GM18867 (cell line): ENCODE data around the gene ASB6.
"Not testable (repeated sequence)": the region's sequence is repeated elsewhere in the genome, so short reads cannot be mapped to it uniquely, and the experiment has no call there.

ENCODE experiments used
- ATAC-seq: cut with Tn5 transposase; IDR thresholded peaks from one replicate; pipeline ENCODE4 v1.9.1; 2021; ENCODE audit warnings: mild to moderate bottlenecking, moderate library complexity; ENCODE audit not compliant: unreplicated experiment

ASB6 gene

DNA sequence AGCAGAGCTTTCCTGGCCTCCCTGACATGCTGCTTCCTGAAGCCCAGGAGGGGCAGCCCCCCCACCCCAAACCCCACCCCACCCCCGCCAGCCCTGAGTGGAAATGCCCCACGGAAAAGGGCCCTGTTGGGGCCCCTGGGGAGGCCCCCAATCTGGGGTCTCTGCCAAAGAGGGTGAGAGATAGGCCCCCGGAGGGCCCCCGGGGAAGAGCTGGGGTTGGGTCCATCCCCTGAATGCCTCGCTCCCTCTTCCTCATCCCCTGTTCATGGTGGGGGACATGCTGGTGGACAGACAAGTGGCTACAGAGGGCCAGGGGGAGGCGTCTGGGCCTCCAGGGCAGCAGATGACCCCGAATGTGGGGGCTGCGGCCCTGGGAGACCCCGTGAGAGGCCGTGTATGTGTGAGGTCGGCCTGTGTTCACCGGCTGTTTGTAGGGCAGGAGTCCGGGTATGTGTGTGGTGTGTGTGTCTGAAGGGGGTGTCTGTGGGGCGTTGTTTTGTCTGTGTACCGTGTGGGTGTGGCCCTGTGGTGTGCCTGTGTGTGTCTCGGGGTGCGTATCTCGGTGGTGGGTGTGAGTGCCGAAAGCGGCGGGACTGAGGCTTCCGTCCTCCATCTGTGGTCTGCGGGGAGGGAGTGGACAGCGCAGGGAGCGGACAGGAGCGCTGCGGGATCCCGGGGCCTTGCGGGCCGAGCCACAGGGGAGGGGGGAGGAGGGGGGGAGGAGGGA, 32.3 kb downstream of the ASB6 start:
- no peak for ATAC-seq

DNA sequence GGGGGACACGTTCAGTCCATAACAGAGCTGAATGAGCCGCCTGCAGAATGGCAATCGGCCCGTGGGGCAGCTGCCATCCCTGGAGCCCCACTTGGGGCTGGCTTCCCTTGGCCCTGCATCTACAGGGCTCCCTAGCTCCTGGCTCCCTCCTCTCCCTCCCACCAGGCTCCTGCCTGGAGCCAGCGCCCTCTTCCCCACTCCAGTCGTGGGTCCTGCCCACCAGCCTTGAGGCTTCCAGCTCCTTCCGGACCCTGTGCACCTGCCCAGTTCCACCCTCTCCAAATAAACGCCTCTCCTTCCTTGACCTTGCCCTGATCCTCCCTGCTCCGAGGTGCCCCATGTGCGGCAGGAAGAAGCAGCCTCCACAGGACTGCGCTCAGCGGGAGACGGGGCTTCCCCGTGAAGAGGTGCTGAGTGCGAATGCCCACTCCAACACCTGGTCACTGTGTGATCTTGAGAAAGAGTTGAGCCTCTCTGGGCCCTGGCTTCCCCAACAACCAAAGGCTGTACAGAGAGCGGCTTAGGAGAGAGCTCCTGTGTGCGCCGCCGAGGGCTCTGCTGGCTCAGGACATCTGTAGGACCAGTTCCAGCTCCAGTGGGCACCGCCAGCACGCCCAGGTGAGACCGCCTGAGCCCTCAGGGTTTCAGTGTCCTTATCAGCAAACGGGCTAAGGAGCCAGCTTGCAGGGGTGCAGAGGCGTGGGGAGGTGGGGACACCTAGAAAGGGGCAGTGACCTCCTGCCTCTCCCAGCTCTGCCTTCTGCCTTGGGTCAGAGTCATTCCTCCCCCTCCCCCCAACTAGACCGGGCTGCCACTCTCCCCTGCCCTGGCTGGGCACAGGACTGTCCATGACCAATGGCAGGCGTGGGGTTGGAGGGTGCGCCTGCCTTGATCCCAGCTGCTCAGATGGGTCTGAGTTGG, 33.1 kb downstream of the ASB6 start:
- ATAC-seq, result no peak

DNA sequence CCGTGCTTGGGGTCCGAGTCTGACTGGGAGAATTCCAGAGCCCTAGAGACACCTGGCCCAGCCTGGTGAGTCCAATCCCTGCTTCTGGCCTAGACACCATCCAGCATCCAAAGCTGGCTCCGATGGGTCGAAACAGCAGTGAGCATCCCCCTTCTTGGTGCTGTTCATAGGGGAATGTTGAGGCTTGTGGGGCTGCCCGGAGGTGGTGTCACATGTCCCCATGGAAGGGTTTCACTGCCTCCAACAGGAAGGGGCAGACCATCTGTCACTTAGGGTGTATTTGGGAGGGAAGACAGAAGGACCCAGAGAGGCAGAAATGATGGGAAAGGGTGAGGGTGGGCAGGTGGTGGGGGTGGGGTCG, 34.9 kb downstream of the ASB6 start:
- ATAC-seq, result no peak

DNA sequence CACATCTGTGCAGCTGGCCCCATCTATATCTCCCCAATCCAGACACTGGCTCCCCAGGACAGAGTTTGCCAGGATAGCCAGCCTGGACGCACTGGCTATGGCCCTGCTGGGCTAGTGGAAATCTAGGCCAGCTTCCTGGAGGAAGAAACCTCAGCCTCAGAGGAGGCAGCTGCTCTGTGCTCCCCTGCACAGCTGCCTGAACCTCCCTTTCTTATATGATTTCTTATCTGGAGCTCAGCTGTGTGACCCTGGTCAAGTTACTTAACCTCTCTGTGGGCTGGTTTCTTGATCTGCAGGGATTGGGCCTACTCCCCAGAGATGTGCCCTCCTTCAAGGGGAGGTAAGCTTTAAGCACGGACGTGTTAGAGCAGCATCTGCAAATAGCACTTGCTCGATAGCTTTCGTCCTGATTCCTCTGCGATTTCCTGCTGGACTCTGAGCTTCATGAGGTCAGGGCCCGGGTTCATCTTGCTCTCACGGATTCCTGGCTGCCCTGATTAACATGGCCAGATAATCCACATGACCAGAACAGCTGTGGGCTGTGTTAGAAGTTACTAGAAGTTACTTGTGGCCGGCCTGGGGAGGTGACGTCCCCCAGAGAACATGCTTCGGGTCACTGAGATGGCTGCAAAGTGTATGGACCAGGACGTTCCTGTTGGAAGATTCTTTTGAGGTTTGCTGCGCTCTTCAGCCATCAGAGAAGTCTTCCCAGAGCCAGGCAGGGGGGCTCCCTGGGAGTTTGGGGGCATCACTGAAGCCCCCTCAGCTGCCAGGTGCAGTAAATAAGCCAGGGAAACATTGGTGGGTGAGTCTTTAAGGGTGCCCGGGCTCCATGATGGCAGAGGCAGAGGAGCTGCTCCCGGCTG, 35.6 kb downstream of the ASB6 start:
- ATAC-seq, result no peak

DNA sequence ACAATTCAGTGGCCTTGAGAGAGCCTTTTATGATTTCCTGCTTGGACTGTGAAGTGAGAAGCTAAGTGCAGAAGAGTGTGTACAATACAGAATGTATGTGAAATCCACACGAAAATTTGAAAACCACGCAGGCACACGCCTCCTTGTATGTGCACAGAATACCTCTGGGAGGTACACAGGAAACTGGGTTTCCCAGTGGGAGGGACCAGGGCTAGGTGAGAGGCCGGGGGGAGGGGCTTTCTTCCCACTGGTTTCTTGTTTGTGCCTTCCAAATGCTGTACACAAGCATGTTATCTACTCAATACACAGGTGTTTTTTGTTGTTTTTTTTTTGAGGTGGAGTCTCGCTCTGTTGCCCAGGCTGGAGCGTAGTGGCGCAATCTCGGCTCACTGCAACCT, 37.2 kb downstream of the ASB6 start:
- ATAC-seq, result no peak

DNA sequence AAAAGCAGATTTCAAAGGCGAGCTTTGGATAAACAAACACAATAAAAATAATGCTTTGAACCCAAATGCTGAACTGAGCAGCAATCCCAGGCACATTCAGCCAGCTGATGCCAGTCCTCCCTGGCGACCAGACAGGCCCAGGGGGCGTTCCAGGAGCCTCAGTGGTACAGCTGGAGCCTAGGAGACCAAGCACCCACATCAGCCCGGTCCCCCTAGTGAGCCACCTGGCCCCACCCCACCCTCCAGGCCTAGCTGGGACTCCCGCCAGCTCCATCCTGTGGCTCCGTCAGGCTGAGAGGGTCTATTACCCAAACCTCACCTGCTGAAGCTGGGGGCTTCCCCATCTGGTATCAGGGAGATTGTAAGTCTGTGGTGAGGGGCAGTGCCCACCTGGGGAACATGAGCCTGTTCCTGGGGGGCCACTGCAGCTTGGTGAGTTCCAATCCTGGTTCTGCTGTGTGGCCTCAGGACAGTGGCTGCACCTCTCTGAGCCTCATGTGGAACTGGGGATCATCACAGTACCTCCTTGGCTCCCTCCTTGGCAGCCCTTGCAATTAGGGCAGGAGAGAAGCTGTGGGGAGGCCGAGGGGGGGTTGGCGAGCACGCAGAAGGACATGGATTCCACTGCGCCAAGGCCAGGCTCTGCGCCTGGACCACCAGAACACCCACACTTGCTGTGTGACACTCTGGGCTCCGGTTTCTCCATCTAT, 37.7 kb downstream of the ASB6 start:
- no peak for ATAC-seq

DNA sequence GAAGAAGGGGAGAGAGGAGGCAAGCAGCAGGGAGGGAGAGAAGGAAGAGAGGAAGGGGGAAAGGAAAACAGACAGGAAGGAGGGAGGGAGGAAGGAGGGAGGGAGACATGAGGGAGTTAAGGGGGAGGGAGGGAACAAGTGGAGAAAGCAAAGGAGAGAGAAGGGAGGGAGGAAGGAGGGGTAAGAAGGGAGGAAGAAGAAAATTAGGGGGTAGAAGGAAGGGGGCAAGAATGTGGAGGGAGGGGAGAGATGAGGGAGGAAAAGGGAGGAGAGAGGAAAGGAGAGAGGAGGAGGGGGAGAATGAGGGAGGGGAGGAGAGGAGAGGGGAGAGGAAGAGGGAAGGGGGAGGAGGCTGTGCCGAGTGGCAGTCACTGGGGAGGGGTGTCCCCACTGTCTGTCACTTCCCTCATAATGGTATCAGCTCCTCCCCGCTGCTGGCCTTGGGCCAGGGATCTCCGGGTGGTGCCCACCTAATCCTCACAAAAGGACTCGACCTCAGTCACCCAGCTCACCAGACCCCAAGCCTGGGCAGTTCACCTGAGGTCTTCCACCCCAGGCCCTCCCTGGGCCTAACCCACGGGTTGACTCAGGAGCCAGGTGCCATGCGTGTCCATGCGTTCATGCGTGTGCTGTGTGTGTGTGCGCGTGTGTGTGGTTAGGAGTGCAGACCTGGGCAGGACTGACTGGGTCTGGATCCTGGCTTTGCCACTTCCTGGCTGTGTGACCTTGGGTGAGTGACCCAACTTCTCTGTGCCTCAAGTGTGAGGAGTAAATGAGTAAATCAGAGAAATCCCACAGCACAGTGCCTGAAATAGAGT, 39.1 kb downstream of the ASB6 start:
- ATAC-seq, result no peak

DNA sequence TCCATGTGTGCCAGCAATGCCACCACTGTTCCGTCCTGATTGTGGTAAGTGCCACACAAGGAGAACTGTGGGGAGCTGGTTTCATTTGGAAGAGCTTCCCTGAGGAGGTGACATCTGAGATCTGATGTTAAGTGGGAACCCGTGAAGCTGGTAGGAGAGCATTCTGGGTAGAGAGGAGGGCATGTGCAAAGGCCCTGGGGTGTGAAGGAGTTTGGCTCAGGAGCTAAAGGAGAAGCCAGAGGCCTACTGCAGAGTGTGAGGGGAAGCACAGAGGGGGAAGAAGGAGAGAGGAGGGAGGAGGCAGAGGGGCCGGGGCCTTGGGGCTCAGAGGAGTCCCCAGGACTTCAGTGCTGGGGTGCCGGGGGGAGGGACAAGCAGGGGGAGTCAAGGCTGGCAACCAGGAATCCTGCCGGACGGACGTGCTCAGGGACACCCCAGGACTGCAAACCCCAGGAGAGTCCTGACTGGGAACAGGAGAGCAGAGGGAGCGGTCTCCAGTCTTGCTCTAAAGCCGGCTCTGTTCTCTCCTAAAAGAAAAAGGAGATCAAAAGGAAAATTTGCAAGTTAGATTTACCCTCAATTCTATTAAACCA, 40.8 kb downstream of the ASB6 start:
- no peak for ATAC-seq

DNA sequence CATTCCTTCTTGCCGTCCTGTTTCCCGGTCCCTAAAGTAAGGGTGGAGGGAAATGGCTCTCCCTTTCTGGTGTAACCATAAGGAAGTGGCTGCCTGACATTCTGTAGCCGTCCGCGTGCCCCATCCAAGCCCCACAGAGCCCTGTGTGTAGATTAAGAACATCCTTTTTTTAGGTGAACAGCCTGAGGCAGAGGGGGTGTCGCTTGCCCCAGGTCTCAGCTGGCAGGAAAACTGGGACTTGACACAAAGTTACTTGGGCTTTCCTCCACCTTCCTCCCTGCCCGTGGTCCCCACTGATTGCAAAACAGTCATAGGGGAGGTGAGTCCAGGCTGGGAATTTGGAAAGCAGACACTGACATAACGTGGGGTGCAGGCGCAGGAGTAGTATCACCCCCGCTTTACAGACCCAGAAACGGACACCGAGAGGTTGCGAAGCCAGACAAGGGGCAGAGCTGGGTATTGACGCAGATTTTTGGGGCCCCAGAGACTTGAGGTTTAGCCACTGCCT, 43.8 kb downstream of the ASB6 start:
- no peak for ATAC-seq

DNA sequence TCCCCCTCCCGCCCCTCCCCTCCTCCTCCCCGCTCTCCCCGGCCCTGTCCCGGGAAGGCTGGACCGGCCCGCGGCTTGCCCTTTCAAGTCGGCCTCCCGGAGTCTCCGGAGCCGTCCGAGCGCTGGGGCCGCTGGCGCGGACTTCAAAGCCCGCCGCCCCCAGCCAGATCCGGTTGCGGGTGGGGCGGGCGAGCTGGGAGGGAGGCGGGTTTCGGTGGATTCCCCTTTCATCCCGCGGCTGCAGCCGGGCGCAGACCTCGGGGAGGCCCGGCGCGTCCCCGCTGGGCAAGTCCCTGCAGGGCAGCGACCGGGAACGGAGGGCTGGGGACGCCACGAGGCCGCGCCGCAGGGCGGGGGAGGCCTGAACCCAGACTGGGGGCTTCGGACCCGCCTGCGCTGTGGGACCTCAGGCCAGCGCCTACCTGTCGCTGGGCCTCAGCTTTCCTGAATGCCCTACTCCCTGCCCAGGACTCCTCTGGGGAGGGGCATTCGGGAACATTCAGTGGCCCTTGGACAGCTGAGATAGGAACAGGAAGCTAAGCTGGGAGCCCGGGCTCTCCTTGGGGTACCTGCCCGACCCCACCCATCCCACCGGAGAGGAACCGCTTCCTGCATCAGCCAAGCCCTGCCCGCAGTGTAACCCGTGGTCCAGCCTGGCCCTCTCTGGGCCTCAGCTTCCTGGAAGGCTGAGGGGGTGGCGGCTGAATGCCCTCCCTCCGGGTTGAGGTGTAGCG, 44.4 kb downstream of the ASB6 start:
- ATAC-seq, result no peak

DNA sequence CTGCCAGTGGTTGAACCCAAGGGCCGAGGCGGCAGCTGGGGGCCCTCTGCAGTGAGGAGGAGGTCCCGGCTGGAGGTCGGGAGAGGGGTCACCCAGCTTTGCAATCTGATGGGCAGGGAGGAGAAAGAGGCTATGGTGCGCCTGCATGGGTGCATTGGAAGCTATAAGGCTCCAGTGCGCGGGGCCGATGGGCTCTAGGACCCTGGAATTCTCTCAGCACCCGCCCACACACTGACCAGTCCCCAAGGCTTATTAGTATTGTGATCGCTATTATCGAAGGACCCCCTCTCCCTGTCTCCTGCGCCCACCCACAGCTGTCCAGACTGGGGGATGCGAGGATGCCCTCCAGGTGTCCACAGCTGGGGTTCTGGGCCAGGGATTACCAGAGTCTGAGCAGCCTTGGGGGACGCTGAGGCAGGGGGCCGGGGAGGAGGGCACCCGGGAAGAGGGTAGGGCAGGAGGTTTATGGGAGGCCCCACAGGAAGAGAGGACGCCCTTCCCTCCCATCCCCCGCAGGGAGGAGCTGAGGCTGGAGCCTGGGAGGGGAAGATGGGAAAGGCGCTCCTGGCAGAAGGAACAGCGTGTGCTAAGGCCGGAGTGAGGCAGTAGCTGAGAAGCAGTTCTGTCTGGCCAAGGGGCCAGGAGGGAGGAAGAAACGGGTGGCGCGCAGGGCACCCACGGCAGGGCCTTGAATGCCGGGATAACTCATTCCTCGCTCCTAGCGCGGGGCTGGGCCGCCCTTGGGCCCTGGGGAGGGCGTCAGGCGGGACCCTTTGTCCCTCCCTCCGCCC, 45.2 kb downstream of the ASB6 start:
- ATAC-seq, result no peak

DNA sequence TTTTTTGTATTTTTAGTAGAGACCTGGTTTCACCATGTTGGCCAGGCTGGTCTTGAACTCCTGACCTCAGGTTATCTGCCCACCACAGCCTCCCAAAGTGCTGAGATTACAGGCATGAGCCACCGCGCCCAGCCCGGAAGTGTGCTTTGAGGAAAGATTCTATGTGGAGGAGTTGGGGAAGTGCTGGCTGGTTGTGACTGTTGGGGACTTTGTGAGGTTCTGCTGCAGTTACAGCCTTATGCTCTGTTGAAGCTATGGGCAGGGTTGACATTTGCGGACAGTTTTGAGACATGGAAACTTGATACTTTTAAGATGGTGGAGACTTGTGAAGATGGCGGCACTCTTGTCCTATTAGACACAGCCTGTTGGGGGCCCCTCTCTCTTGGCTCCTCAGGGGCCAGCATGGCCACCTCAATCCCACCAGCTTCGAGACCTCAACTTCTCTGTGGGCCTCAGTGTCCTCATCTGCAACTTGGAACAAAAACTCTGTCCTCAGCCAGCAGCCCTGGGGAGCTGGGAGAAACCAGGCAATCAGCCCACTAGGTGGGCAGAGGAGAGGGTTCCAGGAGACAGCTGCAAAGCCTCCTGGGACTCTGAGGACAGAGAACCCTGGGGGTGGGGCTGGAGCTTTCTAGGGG, 45.9 kb downstream of the ASB6 start:
- no peak for ATAC-seq

DNA sequence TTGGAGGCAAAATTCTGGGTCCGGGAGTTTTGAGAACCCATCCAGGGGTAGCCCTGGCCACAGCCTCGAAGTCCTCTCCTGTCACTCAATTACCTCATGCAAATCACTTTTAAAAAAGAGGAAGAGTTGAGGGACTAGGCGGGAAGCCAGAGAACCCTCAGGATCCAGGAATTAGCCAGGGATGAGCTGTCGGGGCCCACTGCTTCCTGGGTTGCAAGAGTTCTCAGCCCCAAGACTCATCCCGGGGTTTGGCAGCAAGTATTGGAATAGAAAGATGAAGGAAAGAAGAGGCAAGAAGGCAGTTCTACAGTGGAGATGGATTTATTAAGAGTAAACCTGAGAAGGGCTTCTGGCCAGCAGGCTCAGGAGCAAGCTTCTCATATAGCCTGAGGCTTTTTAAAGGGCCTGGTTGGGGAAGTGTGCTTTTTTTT, 46.6 kb downstream of the ASB6 start:
- no peak for ATAC-seq

DNA sequence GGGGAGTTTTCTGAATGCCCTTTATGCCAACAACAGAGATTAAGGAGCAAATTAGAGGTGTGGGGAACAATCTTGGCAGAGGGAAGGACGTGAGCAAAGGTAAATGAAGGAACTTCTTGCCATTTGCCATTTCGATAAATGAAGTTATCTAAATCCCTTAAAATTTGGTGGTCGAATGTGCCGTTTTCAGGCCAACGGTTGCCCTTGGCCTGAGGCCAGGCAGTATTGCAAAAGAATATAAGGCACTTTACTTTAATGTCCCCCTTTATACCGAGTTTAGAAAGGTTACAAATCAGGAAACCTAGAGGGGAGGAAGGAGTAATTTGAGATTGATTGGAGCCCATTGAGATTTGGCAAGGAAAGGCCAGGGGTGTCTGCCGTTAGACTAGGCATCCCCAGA, 47.3 kb downstream of the ASB6 start:
- no peak for ATAC-seq

DNA sequence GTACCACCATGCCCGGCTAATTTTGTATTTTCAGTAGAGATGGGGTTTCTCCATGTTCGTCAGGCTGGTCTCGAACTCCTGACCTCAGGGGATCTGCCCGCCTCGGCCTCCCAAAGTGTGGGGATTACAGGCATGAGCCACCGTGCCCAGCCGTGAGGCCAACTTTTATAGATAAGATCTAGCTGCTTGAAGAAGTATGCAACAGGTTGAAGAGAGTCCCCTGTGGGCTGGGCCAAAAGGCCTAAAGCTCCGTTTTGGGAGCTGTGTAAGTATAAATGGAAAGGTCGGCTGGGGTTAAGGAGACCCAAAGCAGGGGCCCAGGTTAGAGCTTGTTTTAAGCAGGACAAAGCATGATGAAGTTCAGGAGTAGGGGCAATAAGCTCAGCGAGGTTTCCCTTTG, 49.2 kb downstream of the ASB6 start:
- not testable (repeated sequence) for ATAC-seq

DNA sequence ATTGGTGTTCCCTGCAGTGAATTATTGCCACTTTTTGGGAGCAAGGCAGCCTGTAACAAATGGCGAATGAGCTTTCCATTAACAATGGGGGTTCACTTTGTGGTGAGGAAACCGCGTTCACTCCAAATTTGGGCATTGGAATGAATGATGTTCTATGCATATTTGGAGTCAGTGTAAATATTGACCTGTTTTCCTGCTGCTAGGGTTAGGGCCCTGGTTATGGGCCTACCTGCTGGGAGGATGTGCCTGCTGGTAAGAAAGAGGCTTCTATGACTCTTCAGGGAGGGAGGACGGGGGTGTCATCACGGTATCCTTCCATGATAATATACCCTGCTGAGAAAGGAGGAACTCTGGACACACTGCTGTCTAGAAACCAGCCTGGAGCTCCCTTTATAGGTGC, 50.0 kb downstream of the ASB6 start:
- no peak for ATAC-seq

DNA sequence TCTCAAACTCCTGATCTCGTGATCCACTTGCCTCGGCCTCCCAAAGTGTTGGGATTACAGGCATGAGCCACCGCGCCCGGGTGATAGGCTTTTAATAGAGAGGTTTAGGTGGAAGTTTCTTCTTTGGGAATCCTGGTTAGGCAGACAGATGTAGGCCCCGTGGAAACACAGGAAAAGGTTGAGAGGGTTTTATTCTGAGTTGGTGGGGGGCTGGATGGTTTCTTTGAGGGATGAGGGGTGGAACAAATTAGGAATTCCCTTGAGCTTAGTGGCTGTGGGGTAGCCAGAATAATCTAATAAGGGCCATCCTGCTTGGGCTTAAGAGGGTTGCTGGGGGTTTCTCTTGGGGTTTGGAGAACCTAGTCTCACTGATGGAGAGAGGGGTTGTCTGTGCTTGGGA, 51.5 kb downstream of the ASB6 start:
- no peak for ATAC-seq
